Fibroblast of villous mesenchyme (primary cell): Measurements from ENCODE around the gene SLIT3. TPM values are rescaled to one million over a fixed set of nuclear protein-coding genes. Genes with fewer than 3 reads are reported as not detected.

Source experiments
- DNase-seq: peaks from one replicate; pipeline ENCODE4 v3.0.0-alpha.2; 2010; ENCODE audit warnings: low read depth
- H3K4me3 ChIP-seq: 2 replicates; pipeline ENCODE4 v1.5.1; 2011; ENCODE audit warnings: low read depth, mild to moderate bottlenecking, low read length
- CTCF ChIP-seq: IDR thresholded peaks from 2 replicates; pipeline ENCODE4 v1.5.1; 2012; ENCODE audit warnings: low read depth, mild to moderate bottlenecking, low read length; ENCODE audit not compliant: insufficient read depth
- total RNA-seq: library from RNA; depleted of rRNA; stranded (reverse); fragments of >200 nt; gene quantifications from 2 replicates; pipeline ENCODE4 v1.2.3, GENCODE V29; 2012

Gene SLIT3
- total RNA-seq, 1 donor = under 0.01 TPM

GRCh38 chr5:168770036-168770498 is 530.9 kb downstream of the SLIT3 start:
- no peak for TF ChIP-seq CTCF
- no peak overlapping the region for H3K4me3 ChIP-seq
- peak; percentile 22 for DNase-seq

- no peak for DNase-seq
- no peak for TF ChIP-seq CTCF
- no peak overlapping the region for H3K4me3 ChIP-seq
Observed at GRCh38 chr5:168768172-168768571, 532.8 kb downstream of the SLIT3 start.

DNA sequence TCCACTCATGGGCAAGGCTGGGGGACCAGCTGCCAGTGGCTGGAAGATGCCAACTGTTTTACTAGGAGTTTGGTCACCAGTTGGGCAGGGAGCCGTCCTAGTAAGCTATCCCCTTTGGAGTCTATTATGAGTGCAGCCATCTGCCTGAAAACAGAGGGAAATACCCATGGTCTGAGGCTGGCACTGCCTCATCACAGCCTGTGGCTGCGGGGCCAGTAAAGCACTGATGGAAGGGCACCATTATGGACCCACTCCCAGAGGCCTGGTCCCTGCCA is 534.6 kb downstream of the SLIT3 start:
- TF ChIP-seq CTCF = no peak
- H3K4me3 ChIP-seq = no peak overlapping the region
- no peak for DNase-seq

DNA sequence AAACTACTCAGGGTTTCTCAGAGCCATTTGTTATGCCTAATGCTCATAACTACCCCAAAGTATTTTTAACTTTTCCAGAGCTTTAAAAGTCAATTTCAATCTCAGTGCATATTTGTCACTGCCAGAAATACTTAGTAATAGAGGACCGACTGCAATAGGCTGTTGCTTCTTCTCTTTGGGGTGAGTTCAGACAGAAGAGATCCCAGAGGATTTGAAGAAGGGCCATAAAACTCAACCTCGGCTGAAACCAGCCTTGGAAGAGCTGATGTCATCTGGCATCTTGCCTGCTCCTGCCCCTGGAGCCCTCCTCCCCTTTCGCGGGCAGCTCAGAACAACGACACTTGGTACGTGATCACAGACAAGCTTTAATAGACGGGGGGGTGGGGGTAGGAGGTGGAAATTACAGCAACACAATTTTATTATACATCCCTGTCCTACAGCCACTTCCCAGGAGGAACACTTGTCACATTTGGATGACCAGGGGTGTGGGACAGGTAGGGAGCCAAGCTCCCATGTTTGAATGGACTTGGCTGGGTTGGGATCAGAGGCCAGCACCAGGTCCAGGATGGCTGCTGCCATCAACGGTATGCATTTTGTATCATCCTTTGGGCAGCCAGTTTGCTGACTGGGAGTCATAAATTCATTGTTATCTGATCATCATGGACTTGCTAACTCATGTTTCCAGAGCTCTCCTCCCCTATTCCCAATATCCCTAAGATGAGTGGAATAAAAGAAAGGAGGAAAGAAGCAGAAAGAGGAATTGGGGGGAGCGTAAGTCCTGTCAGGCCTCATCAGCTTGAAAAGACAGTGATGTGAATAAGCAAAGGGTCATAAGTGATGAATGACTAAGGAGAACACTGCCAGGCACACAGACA is 535.2 kb downstream of the SLIT3 start:
- DNase-seq = peak; percentile 33
- no peak overlapping the region for H3K4me3 ChIP-seq
- TF ChIP-seq CTCF = no peak

DNA sequence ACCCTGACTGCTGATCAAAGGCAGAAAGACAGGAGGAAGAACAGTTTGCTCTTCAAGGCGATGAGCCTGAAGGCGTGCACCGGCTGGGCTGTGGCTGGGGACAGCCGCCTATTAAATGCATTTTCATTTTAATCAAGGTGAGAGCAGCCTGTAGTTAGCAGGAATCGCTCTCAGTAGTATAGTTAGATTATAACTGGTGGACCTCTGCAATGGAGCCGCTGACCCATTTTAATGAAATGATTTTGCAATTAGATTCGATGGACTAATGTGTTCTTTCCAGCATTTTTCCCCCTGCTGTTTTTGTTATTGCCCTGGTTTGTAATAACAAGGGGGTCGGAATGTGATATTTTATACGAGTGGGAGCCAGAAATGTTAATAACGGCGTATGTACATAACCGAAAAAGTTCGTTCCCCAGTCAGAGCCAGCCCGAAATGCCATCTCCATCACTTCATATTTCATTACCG is 535.8 kb downstream of the SLIT3 start:
- DNase-seq = no peak
- no peak overlapping the region for H3K4me3 ChIP-seq
- TF ChIP-seq CTCF = no peak

GRCh38 chr5:168756453-168757391 is 544.2 kb downstream of the SLIT3 start:
- no peak for TF ChIP-seq CTCF
- DNase-seq = no peak
- H3K4me3 ChIP-seq = no peak overlapping the region
